ENCODE results near the gene LDLRAD3. TPM values are rescaled to one million over a fixed set of nuclear protein-coding genes. Genes with fewer than 3 reads are reported as not detected.
"Not testable (repeated sequence)": the region's sequence is repeated elsewhere in the genome, so short reads cannot be mapped to it uniquely, and the experiment has no call there.

LDLRAD3 gene
- polyA plus RNA-seq (2013, experiment 1 of 2; ENCODE audit: insufficient read length), result 7.3 TPM
- polyA plus RNA-seq (2013, experiment 2 of 2; ENCODE audit: insufficient read length), result 7.6 TPM

GRCh38 chr11:35943713-35944502 lies at the start of gene LDLRAD3:
Gene LDLRAD3 (plus strand): TSS chr11:35944062. CDS start chr11:35944099, 37 bp downstream.
- DNase-seq, result peak; percentile 81

GRCh38 chr11:35897019-35897418 lies 46.8 kb upstream of the LDLRAD3 start:
- DNase-seq, result no peak

GRCh38 chr11:35902961-35903360 lies 40.9 kb upstream of the LDLRAD3 start:
- DNase-seq, result no peak

- no peak for DNase-seq
Measured at GRCh38 chr11:35905646-35906276, 38.1 kb upstream of the LDLRAD3 start.

GRCh38 chr11:35906277-35906661 lies 37.6 kb upstream of the LDLRAD3 start:
- no peak for DNase-seq

GRCh38 chr11:35906681-35907080 lies 37.2 kb upstream of the LDLRAD3 start:
- DNase-seq, result no peak

GRCh38 chr11:35907648-35908431 lies 36.0 kb upstream of the LDLRAD3 start:
- DNase-seq, result no peak

GRCh38 chr11:35908432-35908771 lies 35.5 kb upstream of the LDLRAD3 start:
- DNase-seq, result not testable (repeated sequence)

GRCh38 chr11:35909511-35910265 lies 34.2 kb upstream of the LDLRAD3 start:
- no peak for DNase-seq

GRCh38 chr11:35911013-35911412 lies 32.8 kb upstream of the LDLRAD3 start:
- DNase-seq, result no peak

- DNase-seq, result no peak
Measured at GRCh38 chr11:35911616-35912165, 32.2 kb upstream of the LDLRAD3 start.

- not testable (repeated sequence) for DNase-seq
Measured at GRCh38 chr11:35912436-35912835, 31.4 kb upstream of the LDLRAD3 start.

GRCh38 chr11:35912883-35913624 lies 30.8 kb upstream of the LDLRAD3 start:
- DNase-seq, result no peak

GRCh38 chr11:35914816-35915215 lies 29.0 kb upstream of the LDLRAD3 start:
- no peak for DNase-seq

GRCh38 chr11:35916270-35916669 lies 27.6 kb upstream of the LDLRAD3 start:
- DNase-seq, result no peak

GRCh38 chr11:35917676-35918075 lies 26.2 kb upstream of the LDLRAD3 start:
- no peak for DNase-seq

- DNase-seq, result no peak
Measured at GRCh38 chr11:35918716-35919115, 25.1 kb upstream of the LDLRAD3 start.

- no peak for DNase-seq
Measured at GRCh38 chr11:35919244-35919643, 24.6 kb upstream of the LDLRAD3 start.

GRCh38 chr11:35923452-35923851 lies 20.4 kb upstream of the LDLRAD3 start:
- DNase-seq, result no peak

- no peak for DNase-seq
Measured at GRCh38 chr11:35924811-35925210, 19.1 kb upstream of the LDLRAD3 start.

GRCh38 chr11:35927104-35927503 lies 16.8 kb upstream of the LDLRAD3 start:
- no peak for DNase-seq

Measured in fibroblast of skin of scalp (primary cell).